Left kidney (tissue), 2 donors: ENCODE data around the gene SPIRE1. TPM values are rescaled to one million over a fixed set of nuclear protein-coding genes. Genes with fewer than 3 reads are reported as not detected.

Source experiments
- DNase-seq: peaks from one replicate; pipeline ENCODE4 v3.0.0-alpha.2; 2013
- polyA plus RNA-seq: library from polyadenylated mRNA; unstranded; fragments of 120-200 nt; gene quantifications from one replicate; pipeline ENCODE4 v1.2.1, GENCODE V29; 2013; ENCODE audit not compliant: insufficient read length

Gene SPIRE1
- polyA plus RNA-seq, 1 donor = 37.6 TPM

- DNase-seq = no peak
Observed at GRCh38 chr18:12451428-12451827, 206.5 kb downstream of the SPIRE1 start.

DNA sequence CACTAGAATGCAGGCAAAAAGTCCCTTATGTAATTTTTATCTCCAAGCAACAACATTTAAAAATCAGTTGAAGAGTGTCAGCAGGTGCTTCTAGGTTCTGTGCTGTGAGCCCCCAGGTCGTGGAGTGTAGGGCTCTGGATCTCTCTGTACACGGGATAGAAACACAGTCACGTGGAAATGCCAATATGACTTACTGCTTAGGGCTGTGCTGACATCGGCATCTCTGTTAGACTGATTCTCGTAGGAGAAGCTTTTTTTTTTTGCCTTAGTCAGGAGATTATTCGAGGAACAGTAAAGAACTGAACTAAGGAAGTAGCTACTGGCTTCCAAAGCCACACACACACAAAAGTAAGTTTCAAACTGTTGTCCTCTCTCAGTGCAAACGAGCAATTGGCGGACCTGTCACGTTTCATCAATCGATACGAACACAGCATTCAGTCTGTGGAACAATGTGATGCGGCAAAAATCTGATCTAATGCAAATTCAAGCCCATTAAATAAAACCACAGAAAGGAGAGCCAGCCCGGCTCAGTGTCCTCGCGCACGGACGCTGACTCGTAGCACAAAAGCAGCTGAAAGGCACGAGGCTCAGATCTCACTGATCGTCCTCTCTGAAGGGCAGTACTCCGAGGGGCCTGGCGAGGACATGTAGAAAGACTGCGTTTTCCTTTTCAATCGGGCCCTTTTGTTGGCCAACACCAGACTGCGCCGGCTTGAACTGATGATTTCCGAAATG lies 208.7 kb downstream of the SPIRE1 start:
- no peak for DNase-seq

DNA sequence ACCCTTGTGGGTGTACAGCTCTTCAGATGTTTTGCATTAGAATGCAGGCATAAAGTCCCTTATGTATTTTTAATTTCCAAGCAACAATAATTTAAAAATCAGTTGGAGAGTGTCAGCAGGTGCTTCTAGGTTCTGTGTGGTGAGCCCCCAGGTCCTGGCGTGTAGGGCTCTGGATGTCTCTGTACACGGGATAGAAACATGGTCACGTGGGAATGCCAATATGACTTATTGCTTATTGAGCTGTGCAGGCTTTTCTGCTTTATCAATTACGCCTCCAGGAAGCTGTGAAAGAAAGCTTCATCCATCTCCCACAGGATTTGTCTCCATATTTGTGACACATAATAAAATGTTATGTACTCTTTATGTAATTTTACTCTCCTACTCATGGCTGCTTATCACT lies 212.4 kb downstream of the SPIRE1 start:
- no peak for DNase-seq

- no peak for DNase-seq
Observed at GRCh38 chr18:12443551-12443950, 214.4 kb downstream of the SPIRE1 start.

DNA sequence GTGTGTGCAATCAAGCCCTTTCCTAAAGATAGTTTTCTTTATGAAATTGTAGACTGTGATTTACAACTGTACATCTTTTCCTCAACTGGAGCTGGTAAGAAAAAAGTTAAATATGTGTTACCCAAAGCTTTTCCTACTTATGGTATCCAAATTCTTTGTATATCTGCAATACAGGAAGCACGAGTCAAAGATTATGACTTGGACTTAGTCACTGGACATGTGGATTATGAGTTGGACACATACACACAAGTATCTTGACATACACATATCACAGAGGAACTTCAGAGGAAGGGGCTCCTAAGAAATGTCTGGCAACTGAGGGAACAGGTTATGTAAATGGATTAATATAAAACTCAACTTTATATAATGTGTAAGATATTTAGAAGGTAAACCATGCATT lies 215.0 kb downstream of the SPIRE1 start:
- no peak for DNase-seq

- DNase-seq = no peak
Observed at GRCh38 chr18:12441475-12442034, 216.4 kb downstream of the SPIRE1 start.

DNA sequence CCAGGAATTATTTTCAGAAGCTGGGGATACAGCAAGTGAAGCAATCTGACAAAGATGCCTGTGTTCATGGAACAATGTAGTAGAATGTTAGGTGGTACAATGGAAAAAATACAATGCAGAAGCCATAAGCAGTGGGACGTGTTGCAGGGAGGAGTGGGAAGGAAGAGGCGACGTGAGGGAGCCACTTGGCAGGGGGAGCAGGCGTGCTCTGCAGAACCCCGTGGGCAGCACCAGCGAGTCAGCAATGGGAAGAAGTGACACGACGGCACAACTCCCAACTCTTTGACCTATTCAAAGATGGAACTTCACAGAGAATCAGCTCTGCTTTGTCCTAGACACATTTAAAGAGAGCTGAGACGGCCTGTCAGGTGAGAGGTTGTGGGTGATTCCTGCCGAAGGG lies 219.7 kb downstream of the SPIRE1 start:
- DNase-seq = no peak

DNA sequence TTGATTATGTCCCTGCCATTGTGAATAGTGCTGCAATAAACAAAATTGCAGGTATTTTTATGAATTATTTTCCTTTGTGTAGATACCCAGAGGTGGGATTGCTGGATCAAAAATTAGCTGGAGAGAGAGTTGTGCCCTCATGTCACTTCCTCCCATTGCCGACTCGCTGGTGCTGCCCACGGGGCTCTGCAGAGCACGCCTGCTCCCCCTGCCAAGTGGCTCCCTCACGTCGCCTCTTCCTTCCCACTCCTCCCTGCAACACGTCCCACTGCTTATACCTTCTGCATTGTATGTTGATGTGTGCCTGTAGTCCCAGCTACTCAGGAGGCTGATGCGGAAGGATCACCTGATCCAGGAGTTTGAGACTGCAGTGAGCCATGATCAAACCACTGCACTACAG lies 222.0 kb downstream of the SPIRE1 start:
- DNase-seq = no peak

DNA sequence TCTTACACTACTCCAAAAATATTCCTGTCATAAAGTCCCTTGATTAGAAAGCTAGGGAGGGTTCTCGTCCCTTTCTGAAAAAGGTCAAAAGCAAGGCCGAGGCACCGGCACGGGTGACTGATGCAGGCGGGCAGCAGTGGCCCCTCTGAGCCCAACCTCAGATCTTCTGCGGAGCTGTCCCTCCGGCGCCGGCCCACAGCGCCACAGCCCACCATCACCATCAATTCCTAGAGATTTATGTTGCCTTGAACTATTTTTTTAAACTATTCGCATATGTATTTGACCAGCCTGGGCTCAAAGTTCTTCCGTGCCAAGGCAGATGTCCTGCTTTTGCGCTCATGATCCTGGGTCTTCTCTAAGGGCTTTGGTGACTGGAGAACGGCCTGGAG lies 223.4 kb downstream of the SPIRE1 start:
- no peak for DNase-seq

- no peak for DNase-seq
Observed at GRCh38 chr18:12433829-12434540, 223.9 kb downstream of the SPIRE1 start.

DNA sequence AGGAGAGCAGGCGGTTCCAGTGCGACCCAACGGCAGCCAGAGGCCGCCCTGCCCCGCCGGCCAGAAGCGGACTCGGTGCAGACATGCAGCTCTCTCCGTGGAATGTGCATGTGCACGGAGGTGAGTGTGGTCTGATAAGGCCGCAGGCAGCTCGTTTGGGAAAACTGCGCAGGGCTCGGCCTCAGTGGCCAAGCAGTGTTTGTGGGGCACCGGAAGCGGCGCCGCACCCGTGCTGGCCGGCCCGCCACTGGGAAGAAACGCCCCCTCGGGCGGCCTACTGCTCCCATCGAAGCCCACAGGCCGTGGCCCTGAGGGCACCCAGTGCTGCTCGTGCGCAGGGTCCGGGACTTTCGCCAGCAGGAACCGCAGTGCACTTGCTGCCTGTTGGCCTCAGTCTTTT lies 225.0 kb downstream of the SPIRE1 start:
- DNase-seq = no peak

- no peak for DNase-seq
Observed at GRCh38 chr18:12432196-12432595, 225.7 kb downstream of the SPIRE1 start.

DNA sequence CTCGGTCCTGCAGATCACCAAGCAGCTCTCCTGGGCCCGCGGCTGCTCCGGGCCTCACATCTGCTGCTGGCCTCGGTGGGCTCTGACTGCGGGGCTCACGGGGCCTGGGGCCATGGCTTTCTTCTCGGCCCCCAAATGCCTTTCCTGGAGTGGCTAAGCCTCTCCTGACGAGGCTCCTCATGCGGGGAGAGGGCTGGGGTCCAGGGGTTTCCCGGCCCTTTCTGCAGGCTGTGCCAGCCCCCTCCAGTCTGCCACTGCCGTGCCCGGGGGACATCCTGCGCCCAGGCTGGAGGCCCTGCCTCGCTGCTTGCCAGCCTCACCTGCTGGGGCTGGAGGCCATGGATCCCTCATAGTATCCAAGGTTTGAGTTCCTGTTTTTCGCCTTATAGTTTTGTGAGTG lies 226.3 kb downstream of the SPIRE1 start:
- no peak for DNase-seq

GRCh38 chr18:12430137-12430990 lies 227.5 kb downstream of the SPIRE1 start:
- no peak for DNase-seq

DNA sequence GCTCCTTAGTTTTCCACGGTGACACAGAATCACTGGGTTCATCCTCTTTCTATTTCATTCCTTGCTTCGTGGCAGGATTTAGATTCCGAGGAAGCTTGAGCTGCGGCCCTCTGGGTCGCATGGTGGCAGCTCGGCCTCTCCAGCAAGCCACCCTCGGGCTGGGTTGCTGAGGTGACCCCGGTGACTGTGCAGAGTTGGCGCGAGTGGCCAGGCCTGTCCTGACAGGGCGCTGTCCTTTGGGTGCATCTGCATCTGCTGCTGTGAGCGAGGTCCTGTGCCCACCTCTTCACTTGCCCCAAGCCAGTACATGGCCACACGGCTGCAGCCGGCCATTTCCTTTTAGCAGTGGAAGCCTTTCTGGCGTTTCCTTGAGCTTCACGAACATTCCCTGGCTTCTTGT lies 228.4 kb downstream of the SPIRE1 start:
- DNase-seq = no peak

DNA sequence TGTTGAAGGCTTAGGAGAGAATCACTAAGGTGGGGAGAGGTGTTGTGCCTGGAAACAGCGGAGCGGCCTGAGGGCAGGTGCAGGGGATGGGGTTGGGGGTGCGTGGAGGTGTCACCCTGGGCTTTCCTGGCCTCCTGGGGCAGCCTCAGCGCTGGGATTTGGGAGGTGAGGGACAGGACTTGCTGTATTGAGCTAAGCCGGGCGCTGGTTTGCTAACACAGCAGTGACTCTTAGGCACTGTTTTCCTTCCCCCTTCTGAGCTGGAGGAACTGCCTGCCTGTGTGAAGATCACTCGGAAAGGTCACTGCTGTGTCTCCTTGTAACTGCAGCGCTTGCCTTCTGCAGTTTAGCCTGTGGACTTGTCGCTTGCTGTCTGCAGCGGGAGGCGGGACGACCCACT lies 229.0 kb downstream of the SPIRE1 start:
- DNase-seq = no peak

GRCh38 chr18:12426924-12427323 lies 231.0 kb downstream of the SPIRE1 start:
- DNase-seq = no peak

GRCh38 chr18:12424252-12424651 lies 233.7 kb downstream of the SPIRE1 start:
- no peak for DNase-seq

DNA sequence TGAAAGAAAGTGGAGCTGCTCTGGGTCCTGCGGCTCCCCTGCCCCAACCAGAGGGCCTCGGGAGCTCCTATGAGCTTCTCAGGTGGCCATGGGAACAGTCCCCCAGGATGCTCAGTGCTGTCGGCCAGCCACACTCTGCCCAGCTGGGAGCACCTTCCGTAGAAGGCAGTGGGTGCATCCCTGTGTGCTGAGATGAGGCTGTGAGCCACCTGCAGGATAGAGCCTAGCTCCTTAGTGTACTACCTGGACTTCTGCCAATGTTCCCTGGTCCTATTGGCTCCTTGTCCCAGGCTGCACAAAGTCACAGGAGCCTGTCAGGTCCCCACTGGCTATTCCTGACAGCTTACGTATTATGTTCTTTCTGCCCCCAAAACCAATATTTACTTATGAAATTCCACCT lies 234.1 kb downstream of the SPIRE1 start:
- DNase-seq = no peak

DNA sequence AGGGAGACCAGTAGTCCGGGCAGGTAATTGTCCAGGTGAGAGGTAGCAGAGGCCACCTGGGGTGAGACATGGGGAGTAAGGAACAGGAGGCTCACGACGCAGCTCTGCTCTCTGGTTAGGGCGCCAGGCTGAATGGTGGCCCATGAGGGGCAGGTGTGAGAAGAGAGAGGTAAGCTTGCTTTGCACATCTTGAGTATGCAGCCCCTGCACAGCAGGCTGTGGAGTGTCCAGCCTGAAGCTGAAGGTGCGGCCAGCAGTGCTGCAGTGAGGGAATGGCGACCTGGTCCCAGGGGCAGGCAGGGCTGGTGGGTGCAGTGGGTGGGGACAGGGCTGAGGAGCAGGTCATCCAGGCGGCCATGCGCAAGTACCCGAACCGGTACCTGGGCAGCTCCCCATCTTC lies 234.5 kb downstream of the SPIRE1 start:
- DNase-seq = no peak

DNA sequence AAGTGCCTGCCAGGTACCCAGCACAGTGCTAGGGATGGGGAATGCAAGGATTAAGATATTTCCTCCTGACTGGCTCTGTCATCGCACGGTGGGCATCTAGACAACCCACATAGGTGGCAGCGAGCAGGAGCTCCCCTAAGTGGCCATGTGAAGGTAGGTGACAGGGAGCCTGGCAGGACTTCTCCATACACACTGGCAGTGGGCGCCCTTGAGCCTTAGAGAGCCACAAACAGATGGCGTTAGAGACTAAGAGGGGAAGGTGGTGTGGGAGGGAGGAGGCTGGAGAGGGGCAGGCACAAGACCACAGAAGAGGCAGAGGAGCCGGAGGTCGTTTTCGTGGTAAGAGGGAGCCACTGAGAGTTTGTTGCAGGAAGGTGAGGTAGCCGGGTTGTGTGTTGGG lies 235.0 kb downstream of the SPIRE1 start:
- no peak for DNase-seq

DNA sequence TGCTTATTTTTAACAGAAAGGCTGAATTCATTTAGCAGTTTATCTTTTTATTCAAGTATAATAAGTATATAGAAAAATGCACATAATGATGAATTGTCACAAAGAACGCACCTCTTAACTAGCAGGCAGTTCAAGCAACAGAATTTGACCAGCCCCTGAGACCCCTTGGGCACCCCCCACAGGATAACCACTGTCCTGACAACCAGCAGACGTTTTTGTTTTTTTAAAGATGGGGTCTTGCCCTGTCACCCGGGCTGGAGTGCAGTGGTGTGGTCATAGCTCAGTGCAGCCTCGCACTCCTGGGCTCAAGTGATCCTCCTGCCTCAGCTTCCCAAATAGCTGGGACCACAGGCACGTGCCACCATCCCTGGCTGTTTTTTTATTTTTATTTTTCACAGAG lies 236.2 kb downstream of the SPIRE1 start:
- DNase-seq = no peak
